ENCODE measurements around the gene LHX2.
"Not testable (repeated sequence)": the region's sequence is repeated elsewhere in the genome, so short reads cannot be mapped to it uniquely, and the experiment has no call there.

GRCh38 chr9:123992679-123993078, 18.9 kb upstream of the LHX2 start:
- TF ChIP-seq CTCF, POLR2A (IDR thresholded peaks at IDR 0.05): not testable (repeated sequence)
